HG02759 (cell line): ENCODE results near the gene EFNB1.
"Not testable (repeated sequence)": the region's sequence is repeated elsewhere in the genome, so short reads cannot be mapped to it uniquely, and the experiment has no call there.

ENCODE experiments used
- ATAC-seq: cut with Tn5 transposase; IDR thresholded peaks from one replicate; pipeline ENCODE4 v1.9.1; 2021; ENCODE audit warnings: mild to moderate bottlenecking, moderate library complexity; ENCODE audit not compliant: unreplicated experiment

EFNB1 gene

GRCh38 chrX:68828740-68829581, at the start of gene EFNB1:
Gene EFNB1, plus strand, starts transcription at chrX:68829021. Its CDS starts 756 bp downstream, at chrX:68829777.
- ATAC-seq: peak; percentile 92

DNA sequence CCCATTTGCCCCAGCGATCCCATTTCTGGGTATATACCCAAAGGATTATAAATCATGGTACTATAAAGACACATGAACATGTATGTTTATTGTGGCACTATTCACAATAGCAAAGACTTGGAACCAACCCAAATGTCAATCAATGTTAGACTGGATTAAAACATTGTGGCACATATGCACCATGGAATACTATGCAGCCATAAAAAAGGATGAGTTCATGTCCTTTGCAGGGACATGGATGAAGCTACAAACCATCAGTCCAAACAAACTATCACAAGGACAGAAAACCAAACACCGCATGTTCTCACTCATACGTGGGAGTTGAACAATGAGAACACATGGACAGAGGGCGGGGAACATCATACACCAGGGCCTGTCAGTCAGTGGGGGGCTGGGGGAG, 47.5 kb upstream of the EFNB1 start:
- ATAC-seq: not testable (repeated sequence)

DNA sequence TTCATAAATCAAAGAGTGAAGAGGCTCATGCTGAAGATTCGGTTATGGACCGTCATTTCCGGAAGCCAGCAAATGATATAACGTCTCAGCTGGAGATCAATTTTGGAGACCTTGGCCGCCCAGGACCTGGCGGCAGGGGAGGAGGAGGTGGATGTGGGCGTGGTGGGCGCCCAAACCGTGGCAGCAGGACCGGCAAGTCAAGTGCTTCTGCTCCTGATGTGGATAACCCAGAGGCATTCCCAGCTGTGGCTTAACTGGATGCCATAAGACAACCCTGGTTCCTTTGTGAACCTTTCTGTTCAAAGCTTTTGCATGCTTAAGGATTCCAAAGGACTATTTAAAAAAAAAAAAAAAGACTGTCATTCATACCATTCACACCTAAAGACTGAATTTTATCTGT, 44.0 kb upstream of the EFNB1 start:
- no peak for ATAC-seq

- not testable (repeated sequence) for ATAC-seq
Measured at GRCh38 chrX:68786581-68786980, 42.2 kb upstream of the EFNB1 start.

GRCh38 chrX:68789966-68790365, 38.9 kb upstream of the EFNB1 start:
- ATAC-seq: no peak

- no peak for ATAC-seq
Measured at GRCh38 chrX:68792083-68792482, 36.7 kb upstream of the EFNB1 start.

DNA sequence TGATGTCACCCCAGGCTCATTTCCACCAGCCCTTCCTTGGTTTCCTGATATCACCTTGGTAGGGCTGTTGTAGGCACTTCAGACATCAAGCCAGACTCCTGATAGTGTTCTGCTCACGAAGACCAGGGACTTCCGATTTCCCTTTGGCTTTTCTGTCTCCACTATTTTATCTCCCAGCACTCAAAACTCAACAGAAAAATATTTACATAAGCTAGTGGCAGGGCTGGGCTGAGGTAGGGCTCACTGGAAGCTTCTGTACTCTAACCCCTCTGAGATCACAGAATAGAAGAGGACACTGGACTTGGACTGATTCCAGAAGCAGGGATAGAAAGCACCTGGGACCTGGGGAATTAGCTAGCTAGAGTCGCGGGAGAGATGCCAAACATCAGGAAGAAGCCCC, 34.4 kb upstream of the EFNB1 start:
- no peak for ATAC-seq

GRCh38 chrX:68795741-68796140, 33.1 kb upstream of the EFNB1 start:
- no peak for ATAC-seq

DNA sequence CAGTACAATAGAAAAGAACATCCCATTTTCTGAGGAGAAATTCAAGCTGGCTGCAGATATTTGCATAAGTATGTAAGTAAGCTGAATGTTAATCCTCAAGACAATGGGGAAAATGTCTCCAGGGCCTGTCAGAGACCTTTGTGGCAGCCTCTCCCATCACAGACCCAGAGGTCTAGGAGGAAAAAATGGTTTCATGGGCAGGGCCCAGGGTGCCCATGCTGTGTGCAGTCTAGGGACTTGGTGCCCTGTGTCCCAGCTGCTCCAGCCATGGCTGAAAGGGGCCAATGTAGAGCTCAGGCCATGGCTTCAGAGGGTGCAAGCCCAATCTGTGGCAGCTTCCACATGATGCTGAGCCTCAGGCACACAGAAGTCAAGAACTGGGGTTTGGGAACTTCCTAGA, 30.4 kb upstream of the EFNB1 start:
- not testable (repeated sequence) for ATAC-seq

DNA sequence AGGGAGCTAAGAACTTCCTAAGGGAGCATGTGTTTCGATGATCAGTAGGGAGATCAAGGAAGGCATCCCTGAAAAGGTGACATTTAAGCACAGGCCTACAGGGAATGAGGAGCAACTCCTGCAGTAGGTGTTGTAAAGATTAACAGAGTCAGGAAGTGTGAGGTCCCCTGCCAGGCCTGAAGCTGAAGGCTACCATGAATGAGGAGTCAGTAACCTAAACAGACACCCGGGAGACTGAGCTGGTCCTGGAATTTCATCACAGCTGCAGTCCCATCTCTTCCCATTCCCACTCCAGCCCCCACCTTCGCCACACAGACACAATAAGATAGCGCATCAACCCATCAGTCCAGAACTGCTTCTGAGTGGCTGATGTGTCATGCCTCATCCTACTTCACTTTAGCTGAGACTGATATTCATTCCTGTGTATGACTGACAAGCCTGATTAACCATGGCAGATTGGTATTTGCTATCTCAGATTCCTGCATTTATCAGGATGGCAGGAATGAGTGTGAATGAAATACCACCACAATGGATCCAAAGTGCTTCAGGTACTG, 27.0 kb upstream of the EFNB1 start:
- ATAC-seq: no peak

DNA sequence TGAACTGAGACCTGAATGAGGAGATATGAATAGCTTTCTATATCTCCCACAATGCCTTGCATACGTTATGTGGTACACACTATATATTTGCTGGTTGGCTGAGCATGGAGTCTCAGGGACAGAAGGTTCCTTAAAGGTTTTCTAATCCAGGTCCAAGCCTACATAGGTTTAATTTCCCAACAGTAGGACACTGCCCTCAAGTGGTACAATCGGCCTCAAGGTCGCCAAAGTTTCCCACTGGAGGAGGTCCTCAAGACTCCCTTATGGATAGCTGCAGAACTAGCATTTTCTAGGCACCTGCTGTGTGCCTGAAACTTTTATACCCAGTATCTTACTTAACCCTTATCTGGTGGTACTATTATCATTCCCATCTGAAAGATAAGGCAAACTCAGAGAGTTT, 21.0 kb upstream of the EFNB1 start:
- ATAC-seq: no peak

GRCh38 chrX:68808686-68809357, 20.0 kb upstream of the EFNB1 start:
- ATAC-seq: no peak

DNA sequence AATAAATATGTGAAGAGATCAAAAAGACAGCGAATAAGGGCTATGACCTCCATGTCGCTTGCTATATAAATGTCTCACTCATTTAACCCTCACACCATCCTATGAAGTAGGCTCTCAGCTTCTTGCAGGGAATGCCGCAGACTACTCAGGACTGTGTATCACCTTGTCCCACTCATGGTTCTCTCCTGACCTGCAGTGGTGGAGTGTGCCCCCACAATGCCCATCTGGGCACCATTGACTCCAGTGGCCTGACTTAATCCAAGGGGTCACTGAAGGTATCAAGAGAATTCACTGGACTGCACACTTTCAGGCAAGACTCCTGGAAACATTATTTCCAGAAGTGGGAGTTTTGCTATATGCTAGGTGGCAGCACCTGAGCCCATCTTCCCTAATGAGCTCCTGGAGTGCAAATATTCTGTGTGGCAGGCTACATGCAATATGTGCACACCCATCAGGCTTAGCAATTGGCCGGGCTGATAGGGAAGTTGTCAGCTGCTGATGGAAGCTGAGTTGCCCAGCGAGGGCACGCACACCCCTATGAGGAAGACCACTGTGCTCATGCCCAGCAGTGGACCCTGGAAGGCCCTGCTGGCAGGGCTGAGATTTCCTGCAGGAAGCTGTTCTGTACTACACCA, 8.2 kb upstream of the EFNB1 start:
- ATAC-seq: no peak

DNA sequence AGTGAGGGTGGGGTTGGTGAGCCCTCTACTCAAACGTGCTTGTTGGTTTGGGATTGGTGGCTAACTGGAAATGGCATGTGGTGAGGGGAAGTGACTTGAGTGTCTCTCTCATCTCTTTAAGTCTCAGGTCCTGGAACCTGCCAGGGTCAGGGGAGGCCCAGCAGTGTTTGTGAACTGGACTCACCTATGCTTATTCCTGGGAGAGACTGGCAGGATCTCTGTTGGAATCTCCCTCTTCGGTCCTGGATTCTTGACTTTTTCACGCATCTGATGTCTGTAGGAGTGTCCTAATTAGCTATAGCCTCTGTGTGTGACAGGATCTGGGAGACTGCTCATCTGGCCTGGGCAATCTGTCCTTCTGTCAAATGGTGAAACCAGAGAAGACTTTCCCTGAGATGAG, 7.2 kb upstream of the EFNB1 start:
- no peak for ATAC-seq

- ATAC-seq: peak; percentile 82
Measured at GRCh38 chrX:68822641-68823410, 6.0 kb upstream of the EFNB1 start.

DNA sequence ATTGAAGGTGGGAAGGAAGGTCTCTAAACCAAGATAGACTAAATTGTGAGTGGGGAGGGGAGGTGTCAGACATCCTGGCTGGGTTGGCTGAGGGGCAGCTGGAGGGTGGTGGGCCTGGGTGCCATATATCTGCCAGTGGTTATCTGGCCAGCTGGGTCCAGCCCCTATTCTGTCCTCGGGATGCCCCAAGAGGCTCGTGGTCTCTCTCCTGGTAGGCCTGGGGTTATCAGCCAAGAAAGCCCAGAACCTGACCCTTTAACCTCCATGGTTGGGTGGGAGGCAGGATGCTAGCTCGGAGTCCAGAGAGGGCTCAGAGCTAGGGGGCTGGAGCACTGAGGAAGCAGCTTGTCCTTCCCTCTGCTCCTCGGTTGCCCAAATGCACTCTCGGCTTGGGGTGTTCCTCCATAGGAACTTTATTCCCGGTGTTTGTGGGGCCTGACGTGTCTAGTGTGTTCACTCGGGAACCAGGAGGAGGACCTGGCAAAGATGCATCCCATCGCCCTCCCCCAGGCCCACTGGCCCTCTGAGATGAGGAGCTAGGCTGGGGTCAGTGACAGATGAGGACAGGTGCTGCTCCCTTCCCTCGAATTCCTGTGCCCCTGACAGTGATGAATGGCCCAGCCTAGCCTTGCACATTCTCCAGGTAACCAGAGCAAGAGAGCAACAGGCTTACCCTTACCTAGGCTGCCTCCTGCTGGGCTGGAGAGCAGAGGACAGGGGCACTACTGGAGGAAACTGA, 5.2 kb upstream of the EFNB1 start:
- ATAC-seq: no peak

- ATAC-seq: no peak
Measured at GRCh38 chrX:68824152-68824433, 4.7 kb upstream of the EFNB1 start.

- ATAC-seq: no peak
Measured at GRCh38 chrX:68824565-68825125, 4.2 kb upstream of the EFNB1 start.

GRCh38 chrX:68826113-68826980, 2.5 kb upstream of the EFNB1 start:
- no peak for ATAC-seq
